Measurements from ENCODE around the gene PTPRO.

GRCh38 chr12:15417691-15418090 is 95.4 kb downstream of the PTPRO start:
- TF ChIP-seq CTCF (IDR thresholded peaks at IDR 0.05) (no peak), ZFX (IDR thresholded peaks at IDR 0.05; ENCODE audit: borderline replicate concordance) (no peak)
